Testis (tissue), 3 donors: ENCODE measurements around the gene PHACTR3. TPM values are rescaled to one million over a fixed set of nuclear protein-coding genes. Genes with fewer than 3 reads are reported as not detected.

Experiments
- DNase-seq: peaks from one replicate; pipeline ENCODE4 v3.0.0-alpha.2; 2019
- H3K27ac ChIP-seq, 2 donors: fragments of 200-600 bp; sonication (generic); one replicate each; pipeline ENCODE4 v1.5.1; 2019
- H3K27me3 ChIP-seq: fragments of 200-600 bp; sonication (generic); one replicate; pipeline ENCODE4 v1.5.1; 2019
- H3K36me3 ChIP-seq: fragments of 200-600 bp; sonication (generic); one replicate; pipeline ENCODE4 v1.5.1; 2017; ENCODE audit warnings: low read depth; ENCODE audit errors: missing control alignments
- H3K4me1 ChIP-seq: fragments of 200-600 bp; sonication (generic); one replicate; pipeline ENCODE4 v1.5.1; 2019
- H3K4me3 ChIP-seq, 2 donors: fragments of 200-600 bp; sonication (generic); one replicate each; pipeline ENCODE4 v1.5.1; 2017 to 2019
- H3K9me3 ChIP-seq: fragments of 200-600 bp; sonication (generic); one replicate; pipeline ENCODE4 v1.5.1; 2017
- CTCF ChIP-seq, 3 experiments: fragments of 450-650 bp in 2 of 3; fragments of 200-600 bp in 1 of 3; sonication (generic) in 1 of 3; IDR thresholded peaks; one replicate each; pipeline ENCODE4 v1.5.1; 2016 to 2019; ENCODE audit warnings: antibody characterized with exemption in 3 of 3, mild to moderate bottlenecking in 2 of 3, moderate library complexity in 1 of 3
- POLR2A ChIP-seq: fragments of 450-650 bp; IDR thresholded peaks from one replicate; pipeline ENCODE4 v1.6.1; 2017; ENCODE audit warnings: antibody characterized with exemption, mild to moderate bottlenecking, moderate library complexity
- WGBS, 2 donors: methylation state at CpG; one replicate each; pipeline ENCODE4 v1.1.5; 2018; 5-methylcytosine and 5-hydroxymethylcytosine counted together
- intact Hi-C: fragments of 100-400 bp; cut with DNase I; formaldehyde crosslinking; loops from one replicate; pipeline ENCODE4 v1.15.1; 2023; ENCODE audit warnings: low total_unique reads
- polyA plus RNA-seq: library from polyadenylated mRNA; stranded (reverse); fragments of 350-450 nt; fragmentation: Illumina TruSeq; extraction: RNeasy Lipid Tissue Mini Kit (QIAGEN cat#74804); gene quantifications from one replicate; pipeline ENCODE4 v1.2.3, GENCODE V29; 2014; ENCODE audit warnings: low read depth, low replicate concordance; ENCODE audit not compliant: insufficient read depth
- total RNA-seq, 2 donors: library from RNA; depleted of rRNA; stranded (reverse); fragments of >200 nt; gene quantifications; one replicate each; pipeline ENCODE4 v1.2.3, GENCODE V29; 2016

PHACTR3 gene
- total and polyA plus RNA-seq, 3 donors from 2014 or later: 0.94 to 1.2 (median 1.1) TPM

- TF ChIP-seq POLR2A (no peak), CTCF (IDR thresholded peaks at IDR 0.05) (no peak)
- DNase-seq: no peak
- intact Hi-C loops: no loop called here
- peaks cover 4% of the 10 kb centered on the region for H3K4me1 ChIP-seq
- no peaks in the 10 kb centered on the region for H3K27me3 ChIP-seq
- no peaks in the 10 kb centered on the region for H3K36me3 ChIP-seq
- H3K4me3 ChIP-seq: no peak overlapping the region
- WGBS, 2 donors: 88 to 90% methylated on average over 2 to 3 of the region's 3 CpGs
- H3K9me3 ChIP-seq: no peaks in the 10 kb centered on the region
- H3K27ac ChIP-seq: no peak overlapping the region
Measured at GRCh38 chr20:59574308-59574707, 30.0 kb upstream of the PHACTR3 start.

GRCh38 chr20:59575216-59575615 is 29.1 kb upstream of the PHACTR3 start:
- Histone ChIP-seq H3K27ac (no peak overlapping the region), H3K36me3 (no peaks in the 10 kb centered on the region), H3K27me3 (no peaks in the 10 kb centered on the region), H3K4me3 (no peak overlapping the region), H3K9me3 (no peaks in the 10 kb centered on the region), H3K4me1 (peaks cover 4% of the 10 kb centered on the region)
- 49 to 51% methylated on average over 5 of the region's 5 CpGs for WGBS, 2 donors
- no peak for TF ChIP-seq CTCF (IDR thresholded peaks at IDR 0.05)
- no peak for TF ChIP-seq POLR2A
- DNase-seq: no peak
- intact Hi-C loops: no loop called here

GRCh38 chr20:59575653-59576052 is 28.7 kb upstream of the PHACTR3 start:
- H3K4me1 ChIP-seq: peaks cover 4% of the 10 kb centered on the region
- no peak overlapping the region for H3K4me3 ChIP-seq
- 88 to 89% methylated on average over 1 of the region's 1 CpG for WGBS, 2 donors
- intact Hi-C loops: no loop called here
- DNase-seq: no peak
- H3K36me3 ChIP-seq: no peaks in the 10 kb centered on the region
- no peaks in the 10 kb centered on the region for H3K9me3 ChIP-seq
- no peak overlapping the region for H3K27ac ChIP-seq
- TF ChIP-seq CTCF (IDR thresholded peaks at IDR 0.05): no peak
- no peak for TF ChIP-seq POLR2A
- H3K27me3 ChIP-seq: no peaks in the 10 kb centered on the region

GRCh38 chr20:59576216-59576953 is 28.0 kb upstream of the PHACTR3 start:
- no peak for TF ChIP-seq CTCF (IDR thresholded peaks at IDR 0.05)
- no peak for TF ChIP-seq POLR2A
- Histone ChIP-seq H3K4me1 (peaks cover 4% of the 10 kb centered on the region), H3K27ac (no peak overlapping the region), H3K4me3 (no peak overlapping the region), H3K9me3 (no peaks in the 10 kb centered on the region), H3K27me3 (no peaks in the 10 kb centered on the region), H3K36me3 (no peaks in the 10 kb centered on the region)
- 41 to 60% methylated on average over 8 to 18 of the region's 18 CpGs for WGBS, 2 donors
- DNase-seq: no peak
- intact Hi-C loops: no loop called here
